HG03432 (cell line): ENCODE data around the gene MRPL28.
"Not testable (repeated sequence)": the region's sequence is repeated elsewhere in the genome, so short reads cannot be mapped to it uniquely, and the experiment has no call there.

Experiments used
- ATAC-seq: cut with Tn5 transposase; IDR thresholded peaks from one replicate; pipeline ENCODE4 v1.9.1; 2021; ENCODE audit warnings: mild to moderate bottlenecking, moderate library complexity; ENCODE audit not compliant: unreplicated experiment

Gene MRPL28

GRCh38 chr16:361341-361871 lies 8.9 kb downstream of the MRPL28 start:
- no peak for ATAC-seq

- ATAC-seq: no peak
Measured at GRCh38 chr16:360698-361336, 9.5 kb downstream of the MRPL28 start.

- ATAC-seq: no peak
Measured at GRCh38 chr16:359871-360697, 10.3 kb downstream of the MRPL28 start.

GRCh38 chr16:359067-359763 lies 11.1 kb downstream of the MRPL28 start:
- ATAC-seq: no peak

GRCh38 chr16:356741-357140 lies 13.6 kb downstream of the MRPL28 start:
- ATAC-seq: no peak

GRCh38 chr16:354971-355461 lies 15.3 kb downstream of the MRPL28 start:
- ATAC-seq: no peak

- no peak for ATAC-seq
Measured at GRCh38 chr16:354291-354881, 16.0 kb downstream of the MRPL28 start.

- ATAC-seq: no peak
Measured at GRCh38 chr16:353404-354290, 16.7 kb downstream of the MRPL28 start.

GRCh38 chr16:352547-353403 lies 17.6 kb downstream of the MRPL28 start, which contains the start of gene AXIN1:
TSS of gene AXIN1 (minus strand) at chr16:352723. CDS start at chr16:347025, 5,698 bp downstream.
- ATAC-seq: peak; percentile 66

- ATAC-seq: peak; percentile 22
Measured at GRCh38 chr16:351804-352520, 18.4 kb downstream of the MRPL28 start.

GRCh38 chr16:350203-350602 lies 20.1 kb downstream of the MRPL28 start:
- ATAC-seq: no peak

GRCh38 chr16:349211-349610 lies 21.1 kb downstream of the MRPL28 start:
- ATAC-seq: no peak

- ATAC-seq: not testable (repeated sequence)
Measured at GRCh38 chr16:348495-348894, 21.8 kb downstream of the MRPL28 start.

GRCh38 chr16:347203-347602 lies 23.1 kb downstream of the MRPL28 start:
- ATAC-seq: no peak

- ATAC-seq: no peak
Measured at GRCh38 chr16:346587-346986, 23.8 kb downstream of the MRPL28 start.

- no peak for ATAC-seq
Measured at GRCh38 chr16:345772-346171, 24.6 kb downstream of the MRPL28 start.

GRCh38 chr16:342455-343213 lies 27.7 kb downstream of the MRPL28 start:
- no peak for ATAC-seq

- not testable (repeated sequence) for ATAC-seq
Measured at GRCh38 chr16:341974-342336, 28.4 kb downstream of the MRPL28 start.
